Measurements from ENCODE around the gene FOXR1.
"Not testable (repeated sequence)": the region's sequence is repeated elsewhere in the genome, so short reads cannot be mapped to it uniquely, and the experiment has no call there.

FOXR1 gene

GRCh38 chr11:118997627-118998387 lies 26.2 kb downstream of the FOXR1 start, which contains the start of gene CENATAC:
CENATAC (plus strand) TSS chr11:118998138; CDS start chr11:118998198, 60 bp downstream.
- peak; percentile 94 for DNase-seq

- DNase-seq, result peak; percentile 35
These were observed 26.8 kb downstream of the FOXR1 start for GRCh38 chr11:118998388-118998717.

GRCh38 chr11:118998822-118999221 lies 27.3 kb downstream of the FOXR1 start:
- DNase-seq, result no peak

- DNase-seq, result no peak
These were observed 29.3 kb downstream of the FOXR1 start for GRCh38 chr11:119000906-119001305.

GRCh38 chr11:119006656-119007055 lies 35.1 kb downstream of the FOXR1 start:
- DNase-seq, result no peak

GRCh38 chr11:119011476-119012053 lies 40.0 kb downstream of the FOXR1 start:
- DNase-seq, result no peak

GRCh38 chr11:119012629-119013170 lies 41.1 kb downstream of the FOXR1 start:
- DNase-seq, result no peak

GRCh38 chr11:119014209-119014924 lies 42.8 kb downstream of the FOXR1 start:
- no peak for DNase-seq

GRCh38 chr11:119015054-119015611 lies 43.6 kb downstream of the FOXR1 start:
- no peak for DNase-seq

GRCh38 chr11:119016216-119017009 lies 44.9 kb downstream of the FOXR1 start:
- DNase-seq, result no peak

- DNase-seq, result not testable (repeated sequence)
These were observed 45.8 kb downstream of the FOXR1 start for GRCh38 chr11:119017377-119017776.

- DNase-seq, result peak; percentile 87
These were observed 46.7 kb downstream of the FOXR1 start, which contains the start of the genes RPS25 and TRAPPC4 for GRCh38 chr11:119018074-119018938. RPS25 (minus strand) TSS chr11:119018343; CDS start chr11:119018284, 59 bp downstream. TRAPPC4 (plus strand) TSS chr11:119018766; CDS start chr11:119018796, 30 bp downstream.

GRCh38 chr11:119019996-119020395 lies 48.4 kb downstream of the FOXR1 start:
- DNase-seq, result no peak

- no peak for DNase-seq
These were observed 50.1 kb downstream of the FOXR1 start for GRCh38 chr11:119021631-119022030.

- no peak for DNase-seq
These were observed 52.2 kb downstream of the FOXR1 start for GRCh38 chr11:119023741-119024140.

- no peak for DNase-seq
These were observed 53.0 kb downstream of the FOXR1 start for GRCh38 chr11:119024430-119025098.

GRCh38 chr11:119025099-119025473 lies 53.5 kb downstream of the FOXR1 start:
- DNase-seq, result no peak

- no peak for DNase-seq
These were observed 54.0 kb downstream of the FOXR1 start for GRCh38 chr11:119025541-119025940.

GRCh38 chr11:119025978-119026766 lies 54.6 kb downstream of the FOXR1 start:
- no peak for DNase-seq

- no peak for DNase-seq
These were observed 55.4 kb downstream of the FOXR1 start for GRCh38 chr11:119026970-119027369.
